ENCODE results near the gene ASB18.

- TF ChIP-seq, protein P1, sequence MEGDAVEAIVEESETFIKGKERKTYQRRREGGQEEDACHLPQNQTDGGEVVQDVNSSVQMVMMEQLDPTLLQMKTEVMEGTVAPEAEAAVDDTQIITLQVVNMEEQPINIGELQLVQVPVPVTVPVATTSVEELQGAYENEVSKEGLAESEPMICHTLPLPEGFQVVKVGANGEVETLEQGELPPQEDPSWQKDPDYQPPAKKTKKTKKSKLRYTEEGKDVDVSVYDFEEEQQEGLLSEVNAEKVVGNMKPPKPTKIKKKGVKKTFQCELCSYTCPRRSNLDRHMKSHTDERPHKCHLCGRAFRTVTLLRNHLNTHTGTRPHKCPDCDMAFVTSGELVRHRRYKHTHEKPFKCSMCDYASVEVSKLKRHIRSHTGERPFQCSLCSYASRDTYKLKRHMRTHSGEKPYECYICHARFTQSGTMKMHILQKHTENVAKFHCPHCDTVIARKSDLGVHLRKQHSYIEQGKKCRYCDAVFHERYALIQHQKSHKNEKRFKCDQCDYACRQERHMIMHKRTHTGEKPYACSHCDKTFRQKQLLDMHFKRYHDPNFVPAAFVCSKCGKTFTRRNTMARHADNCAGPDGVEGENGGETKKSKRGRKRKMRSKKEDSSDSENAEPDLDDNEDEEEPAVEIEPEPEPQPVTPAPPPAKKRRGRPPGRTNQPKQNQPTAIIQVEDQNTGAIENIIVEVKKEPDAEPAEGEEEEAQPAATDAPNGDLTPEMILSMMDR (IDR thresholded peaks at IDR 0.05; ENCODE audit: low read depth, low read length) = no peak
- no peak for TF ChIP-seq EZH2phosphoT487 (IDR thresholded peaks at IDR 0.05; ENCODE audit: low read depth)
These were observed 44.8 kb downstream of the ASB18 start for GRCh38 chr2:236219411-236219810.

Data from OCI-LY3 (cell line).